ENCODE measurements around the gene KIF24.

DNA sequence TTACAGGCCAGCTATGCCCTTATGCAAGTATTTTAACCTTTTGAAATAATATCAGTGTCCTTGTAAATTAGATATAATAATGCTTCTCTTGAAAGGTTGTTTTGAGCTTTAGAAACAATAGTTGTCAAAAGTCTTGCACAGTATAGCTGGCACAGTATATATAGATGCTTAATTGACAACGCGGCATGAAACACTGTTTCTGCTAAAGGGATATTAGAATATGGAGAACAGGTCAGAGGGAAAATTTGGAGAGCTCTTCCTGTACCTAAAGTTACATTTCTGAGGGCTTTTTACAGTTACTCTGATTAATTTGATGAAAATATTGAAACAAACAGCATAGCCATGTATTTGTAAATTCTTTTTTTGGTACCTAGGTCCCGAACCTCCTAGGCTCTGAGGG, 4.8 kb upstream of the KIF24 start:
- TF ChIP-seq CTCF (IDR thresholded peaks at IDR 0.05): no peak
- no peak for TF ChIP-seq POLR2A (IDR thresholded peaks at IDR 0.05)
